Left lung (tissue), 10 donors: Measurements from ENCODE around the gene GALNTL6. TPM values are rescaled to one million over a fixed set of nuclear protein-coding genes. Genes with fewer than 3 reads are reported as not detected.
"Not testable (repeated sequence)": the region's sequence is repeated elsewhere in the genome, so short reads cannot be mapped to it uniquely, and the experiment has no call there.

ENCODE experiments used
- ATAC-seq: fragments of 200-7000 bp; cut with Tn5 transposase; one replicate; pipeline ENCODE4 v1.9.1; 2020; ENCODE audit warnings: moderate library complexity
- DNase-seq, 4 donors: peaks; one replicate each; pipeline ENCODE4 v3.0.0-alpha.2; 2013 to 2020
- H3K27ac ChIP-seq, 2 donors: fragments of 200-600 bp; sonication (generic) in 1 of 2; one replicate each; pipeline versions ENCODE4 v1.5.0 to v1.8.0; 2020 to 2021
- H3K27me3 ChIP-seq, 2 donors: fragments of 200-600 bp; sonication (generic) in 1 of 2; one replicate each; pipeline versions ENCODE4 v1.5.0 to v1.8.0; 2020 to 2021
- H3K36me3 ChIP-seq, 2 donors: fragments of 200-600 bp; sonication (generic) in 1 of 2; one replicate each; pipeline versions ENCODE4 v1.5.0 to v1.8.0; 2020 to 2021
- H3K4me1 ChIP-seq, 2 donors: fragments of 200-600 bp; one replicate each; pipeline ENCODE4 v1.8.0; 2021
- H3K4me3 ChIP-seq, 2 donors: fragments of 200-600 bp; sonication (generic) in 1 of 2; one replicate each; pipeline versions ENCODE4 v1.5.0 to v1.8.0; 2020 to 2021; ENCODE audit warnings: mild to moderate bottlenecking in 1 of 2
- H3K9me3 ChIP-seq, 2 donors: fragments of 200-600 bp; sonication (generic) in 1 of 2; one replicate each; pipeline versions ENCODE4 v1.5.0 to v1.8.0; 2020 to 2021
- CTCF ChIP-seq, 2 donors: fragments of 200-600 bp; sonication (generic) in 1 of 2; IDR thresholded peaks; one replicate each; pipeline versions ENCODE4 v1.5.0 to v1.8.0; 2021; ENCODE audit warnings: antibody characterized with exemption in 2 of 2
- intact Hi-C, 2 donors: fragments of 100-400 bp; cut with DNase I; formaldehyde crosslinking; loops; one replicate each; pipeline versions ENCODE4 v1.11.2 to v1.14.2; 2022
- polyA plus RNA-seq, 6 donors: library from polyadenylated mRNA; unstranded; fragments of 120-200 nt; gene quantifications; one replicate each; pipeline ENCODE4 v1.2.1, GENCODE V29; 2013; ENCODE audit not compliant: insufficient read length in 6 of 6
- total RNA-seq, 2 donors: library from RNA; stranded (reverse); fragmentation: NEBNext Ultra II Directional; extraction: Animal tissue kit (Norgen Biotek cat#: 25700); gene quantifications; one replicate each; pipeline ENCODE4 v1.2.1, GENCODE V29; 2021
- donor health status: DM: no; HTN: yes; CAD: no.
- donor health status: DM: no; HTN: no; CAD: no.

The GALNTL6 gene
- total and polyA plus RNA-seq, 8 donors: 0.11 to 0.16 (median 0.13) TPM; not detected in 5

GRCh38 chr4:172963498-172964294, 1150.5 kb downstream of the GALNTL6 start:
- DNase-seq (no peak), ATAC-seq (peak; percentile 81)
- Histone ChIP-seq H3K9me3 (no peaks in the 10 kb centered on the region), H3K4me1 (peaks cover 0 to 8% of the 10 kb centered on the region in 2 donors), H3K4me3 (no peak overlapping the region), H3K36me3 (no peaks in the 10 kb centered on the region), H3K27ac (peak overlapping the region in 1 of 2 donors; percentile 37), H3K27me3 (no peaks in the 10 kb centered on the region)
- intact Hi-C loops: no loop called here
- TF ChIP-seq CTCF (IDR thresholded peaks at IDR 0.05): no peak

- ATAC-seq, H3K27me3 ChIP-seq, DNase-seq, intact Hi-C loops, H3K36me3 ChIP-seq, H3K4me1 ChIP-seq, H3K4me3 ChIP-seq, H3K27ac ChIP-seq: not testable (repeated sequence)
- peaks cover 0 to 21% of the 10 kb centered on the region in 2 donors for H3K9me3 ChIP-seq
Measured at GRCh38 chr4:172970189-172970588, 1157.0 kb downstream of the GALNTL6 start.

GRCh38 chr4:172974586-172974985, 1161.4 kb downstream of the GALNTL6 start:
- no peak for ATAC-seq

GRCh38 chr4:172975651-172976229, 1162.5 kb downstream of the GALNTL6 start:
- Histone ChIP-seq H3K9me3 (peaks cover 0 to 7% of the 10 kb centered on the region in 2 donors), H3K4me1 (no peaks in the 10 kb centered on the region), H3K36me3 (no peaks in the 10 kb centered on the region), H3K27me3 (peaks cover 0 to 15% of the 10 kb centered on the region in 2 donors), H3K27ac (no peak overlapping the region), H3K4me3 (no peak overlapping the region)
- TF ChIP-seq CTCF (IDR thresholded peaks at IDR 0.05): no peak
- ATAC-seq (no peak), DNase-seq (peak in 1 of 4 donors; percentile 57)
- intact Hi-C loops: no loop called here

More at GRCh38 chr4:172974586-172974985, 1161.4 kb downstream of the GALNTL6 start:
- TF ChIP-seq CTCF (IDR thresholded peaks at IDR 0.05): no peak
- Histone ChIP-seq H3K36me3 (no peaks in the 10 kb centered on the region), H3K4me1 (no peaks in the 10 kb centered on the region), H3K27ac (no peak overlapping the region), H3K27me3 (peaks cover 0 to 15% of the 10 kb centered on the region in 2 donors), H3K9me3 (peaks cover 0 to 15% of the 10 kb centered on the region in 2 donors), H3K4me3 (no peak overlapping the region)
- intact Hi-C loops: no loop called here
- DNase-seq: peak in 1 of 4 donors; percentile 47

GRCh38 chr4:172977491-172978041, 1164.4 kb downstream of the GALNTL6 start:
- H3K4me3 ChIP-seq, H3K9me3 ChIP-seq, H3K27ac ChIP-seq, H3K36me3 ChIP-seq, DNase-seq, H3K4me1 ChIP-seq, intact Hi-C loops, ATAC-seq: not testable (repeated sequence)
- H3K27me3 ChIP-seq: peaks cover 0 to 15% of the 10 kb centered on the region in 2 donors

- H3K27ac ChIP-seq: peak overlapping the region in 1 of 2 donors; percentile 24
- H3K9me3 ChIP-seq: peaks cover 0 to 3% of the 10 kb centered on the region in 2 donors
- H3K36me3 ChIP-seq: no peaks in the 10 kb centered on the region
- ATAC-seq (peak; percentile 76), DNase-seq (no peak)
- no peaks in the 10 kb centered on the region for H3K4me1 ChIP-seq
- intact Hi-C loops: no loop called here
- H3K27me3 ChIP-seq: peaks cover 0 to 15% of the 10 kb centered on the region in 2 donors
- no peak for TF ChIP-seq CTCF (IDR thresholded peaks at IDR 0.05)
- H3K4me3 ChIP-seq: no peak overlapping the region
Measured at GRCh38 chr4:172978848-172979247, 1165.6 kb downstream of the GALNTL6 start.
